Subcutaneous adipose tissue (tissue), 4 donors: ENCODE measurements around the gene TCEANC2. TPM values are rescaled to one million over a fixed set of nuclear protein-coding genes. Genes with fewer than 3 reads are reported as not detected.

Experiments
- total RNA-seq, 4 donors: library from RNA; depleted of rRNA; stranded (reverse); fragments of >200 nt; gene quantifications; one replicate each; pipeline ENCODE4 v1.1.0, GENCODE V29; 2016
- TF ChIP-seq, protein P1 (sequence below): fragments of 450-650 bp; IDR thresholded peaks from one replicate; pipeline ENCODE4 v1.5.1; 2016; ENCODE audit warnings: low read depth, mild to moderate bottlenecking, control low read depth, antibody characterized with exemption, moderate library complexity

The TCEANC2 gene
- total RNA-seq, 4 donors from 2014 or later: 3.3 to 5.6 (median 4.4) TPM

GRCh38 chr1:54108156-54108555 lies 54.7 kb downstream of the TCEANC2 start:
- TF ChIP-seq, protein P1, sequence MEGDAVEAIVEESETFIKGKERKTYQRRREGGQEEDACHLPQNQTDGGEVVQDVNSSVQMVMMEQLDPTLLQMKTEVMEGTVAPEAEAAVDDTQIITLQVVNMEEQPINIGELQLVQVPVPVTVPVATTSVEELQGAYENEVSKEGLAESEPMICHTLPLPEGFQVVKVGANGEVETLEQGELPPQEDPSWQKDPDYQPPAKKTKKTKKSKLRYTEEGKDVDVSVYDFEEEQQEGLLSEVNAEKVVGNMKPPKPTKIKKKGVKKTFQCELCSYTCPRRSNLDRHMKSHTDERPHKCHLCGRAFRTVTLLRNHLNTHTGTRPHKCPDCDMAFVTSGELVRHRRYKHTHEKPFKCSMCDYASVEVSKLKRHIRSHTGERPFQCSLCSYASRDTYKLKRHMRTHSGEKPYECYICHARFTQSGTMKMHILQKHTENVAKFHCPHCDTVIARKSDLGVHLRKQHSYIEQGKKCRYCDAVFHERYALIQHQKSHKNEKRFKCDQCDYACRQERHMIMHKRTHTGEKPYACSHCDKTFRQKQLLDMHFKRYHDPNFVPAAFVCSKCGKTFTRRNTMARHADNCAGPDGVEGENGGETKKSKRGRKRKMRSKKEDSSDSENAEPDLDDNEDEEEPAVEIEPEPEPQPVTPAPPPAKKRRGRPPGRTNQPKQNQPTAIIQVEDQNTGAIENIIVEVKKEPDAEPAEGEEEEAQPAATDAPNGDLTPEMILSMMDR: no peak

DNA sequence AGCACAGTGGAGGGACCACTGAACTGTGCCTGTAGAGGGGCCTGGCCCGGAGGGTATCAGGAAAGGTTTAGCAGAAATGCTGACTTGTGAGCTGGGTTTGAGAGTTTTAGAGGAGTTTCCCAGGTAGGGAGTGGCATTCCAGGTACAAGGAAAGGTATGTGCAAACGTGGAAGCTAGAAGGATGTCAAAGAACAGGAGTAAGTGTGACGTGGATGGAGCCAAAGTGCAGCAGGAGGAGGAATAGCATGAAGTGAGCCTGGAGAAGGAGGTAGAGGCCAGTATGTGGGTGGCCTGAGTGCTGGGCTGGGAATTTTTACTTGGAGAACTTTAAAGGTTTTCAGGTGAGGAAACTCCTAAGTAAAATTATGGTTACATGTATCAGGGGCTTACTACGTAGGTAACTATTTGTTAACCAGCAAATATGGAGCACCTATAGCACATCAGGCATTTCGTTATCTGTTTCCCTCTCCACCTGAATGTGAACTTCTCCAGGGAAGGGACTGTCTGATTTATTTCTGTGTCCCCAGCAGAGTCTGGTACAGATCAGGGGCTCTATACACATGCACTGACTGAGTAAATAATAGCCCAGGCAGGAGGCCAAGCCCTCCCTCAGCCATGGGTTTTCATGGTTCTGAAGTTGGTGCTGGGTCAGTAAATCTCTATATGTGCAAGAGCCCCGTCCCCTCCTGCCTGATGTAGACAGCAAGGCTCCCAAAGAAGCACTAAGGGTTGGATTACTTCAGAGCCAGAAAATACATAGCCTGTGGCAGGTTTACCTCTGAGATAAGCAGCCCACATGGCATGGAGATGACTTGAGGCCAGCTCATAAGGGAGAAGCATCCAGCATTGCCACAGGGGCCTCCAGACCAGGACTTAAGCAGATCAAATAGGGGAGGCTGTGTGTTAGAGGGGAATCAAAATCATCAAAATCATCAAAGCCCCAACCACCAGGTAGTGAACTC lies 56.0 kb downstream of the TCEANC2 start:
- TF ChIP-seq, protein P1: no peak

- TF ChIP-seq, protein P1: no peak
Measured at GRCh38 chr1:54110996-54111395, 57.6 kb downstream of the TCEANC2 start.

- TF ChIP-seq, protein P1: no peak
Measured at GRCh38 chr1:54111624-54112023, 58.2 kb downstream of the TCEANC2 start.

- TF ChIP-seq, protein P1: no peak
Measured at GRCh38 chr1:54112027-54112426, 58.6 kb downstream of the TCEANC2 start.

DNA sequence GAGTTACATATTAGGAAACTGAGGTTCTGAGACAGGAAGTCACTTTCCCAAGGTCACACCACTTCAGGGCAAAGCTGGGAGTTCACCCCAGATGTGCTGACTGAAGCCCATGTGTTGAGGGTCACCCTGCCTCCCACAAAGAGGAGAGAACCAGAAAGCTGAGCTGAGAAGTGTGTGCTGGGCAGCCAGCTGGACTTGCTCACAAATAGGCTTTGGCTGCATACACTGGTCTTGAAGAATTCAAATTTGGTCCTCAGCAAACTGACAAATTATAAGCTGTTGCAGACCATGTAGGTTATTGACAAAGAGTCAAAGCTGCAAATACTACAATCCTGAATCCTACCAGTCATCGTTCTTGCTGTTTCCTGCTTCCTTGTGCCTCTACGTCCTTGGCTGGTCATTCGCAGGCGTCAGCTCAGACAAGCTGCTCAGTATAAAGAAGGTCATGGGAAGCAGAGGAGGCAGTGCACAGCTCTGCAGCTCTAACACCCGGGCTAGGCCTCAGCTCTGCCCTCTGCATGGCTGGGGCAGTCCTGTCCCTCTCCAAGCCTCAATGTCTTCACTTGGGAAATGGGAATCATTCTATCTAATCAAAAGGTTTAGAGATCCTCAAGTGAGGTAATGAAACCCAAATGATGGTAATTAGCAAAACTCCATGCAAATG lies 59.4 kb downstream of the TCEANC2 start:
- TF ChIP-seq, protein P1: no peak

DNA sequence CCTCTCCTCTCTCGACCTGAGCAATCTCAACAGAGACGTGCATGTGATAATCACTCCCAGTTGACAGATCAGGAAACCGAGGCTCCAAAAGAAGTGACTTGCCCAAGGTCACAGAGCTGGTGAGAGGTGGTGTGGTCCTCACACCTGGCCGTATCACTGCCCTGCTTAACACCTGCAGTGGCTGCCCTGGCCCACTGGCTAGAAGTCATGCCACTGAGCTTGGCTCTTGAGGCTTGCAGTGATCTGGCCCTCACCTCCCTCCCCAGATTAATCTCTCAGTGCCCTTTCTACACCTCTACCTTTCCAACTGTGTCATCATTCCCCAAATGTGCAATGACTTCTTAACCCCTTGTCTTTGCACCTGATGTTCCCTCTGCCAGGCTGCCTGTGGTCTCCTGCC lies 60.6 kb downstream of the TCEANC2 start:
- TF ChIP-seq, protein P1: no peak
